Natural killer cell (primary cell): ENCODE results near the gene RBMS3. TPM values are rescaled to one million over a fixed set of nuclear protein-coding genes. Genes with fewer than 3 reads are reported as not detected.

ENCODE experiments used
- ATAC-seq, 3 donors: fragments of 150-1000 bp in 2 of 3; fragments of 200-7000 bp in 1 of 3; cut with Tn5 transposase; 1 replicate in 1 of 3; 2 replicates in 2 of 3; pipeline ENCODE4 v1.10.0; 2021; ENCODE audit warnings: mild to moderate bottlenecking in 2 of 3, moderate library complexity in 2 of 3
- DNase-seq, 2 donors: peaks; one replicate each; pipeline versions ENCODE4 v3.0.0 to v3.0.0-alpha.2; 2013 to 2021; ENCODE audit warnings: mixed read lengths in 1 of 2
- H3K27ac ChIP-seq: one replicate; pipeline ENCODE4 v1.5.1; 2013; ENCODE audit warnings: mild to moderate bottlenecking, low read length
- H3K27me3 ChIP-seq: one replicate; pipeline ENCODE4 v1.6.1; 2013; ENCODE audit warnings: low read length; ENCODE audit not compliant: control insufficient read depth, insufficient read depth
- H3K36me3 ChIP-seq: one replicate; pipeline ENCODE4 v1.6.1; 2013; ENCODE audit warnings: low read length; ENCODE audit not compliant: control insufficient read depth, insufficient read depth
- H3K4me1 ChIP-seq: one replicate; pipeline ENCODE4 v1.6.1; 2013; ENCODE audit warnings: low read length; ENCODE audit not compliant: control insufficient read depth, insufficient read depth
- H3K4me3 ChIP-seq: one replicate; pipeline ENCODE4 v1.5.1; 2013; ENCODE audit warnings: low read length
- H3K9me3 ChIP-seq: one replicate; pipeline ENCODE4 v1.6.1; 2013; ENCODE audit warnings: low read length; ENCODE audit not compliant: control insufficient read depth, insufficient read depth
- H3K27ac Mint-ChIP-seq, 2 donors: one replicate each; pipeline ENCODE4 v1.8.0; 2022; ENCODE audit warnings: mild to moderate bottlenecking in 2 of 2, mixed read lengths in 2 of 2, moderate library complexity in 1 of 2
- H3K27me3 Mint-ChIP-seq, 2 donors: one replicate each; pipeline ENCODE4 v1.8.0; 2022; ENCODE audit warnings: low read depth in 2 of 2, mixed read lengths in 2 of 2
- H3K36me3 Mint-ChIP-seq: one replicate; pipeline ENCODE4 v1.8.0; 2022; ENCODE audit warnings: mixed read lengths
- H3K4me1 Mint-ChIP-seq, 2 donors: one replicate each; pipeline ENCODE4 v1.8.0; 2022; ENCODE audit warnings: mixed read lengths in 2 of 2
- H3K4me3 Mint-ChIP-seq: one replicate; pipeline ENCODE4 v1.8.0; 2022; ENCODE audit warnings: mild to moderate bottlenecking, moderate library complexity, mixed read lengths
- H3K9me3 Mint-ChIP-seq, 2 donors: one replicate each; pipeline ENCODE4 v1.8.0; 2022; ENCODE audit warnings: mixed read lengths in 2 of 2
- CTCF ChIP-seq: fragments of 200-600 bp; IDR thresholded peaks from one replicate; pipeline ENCODE4 v1.8.0; 2022; ENCODE audit warnings: antibody characterized with exemption
- WGBS: methylation state at CpG from one replicate; pipeline ENCODE4 v1.1.7; 2013; ENCODE audit warnings: missing lambda C conversion rate; ENCODE audit not compliant: insufficient coverage; 5-methylcytosine and 5-hydroxymethylcytosine counted together
- intact Hi-C: fragments of 100-400 bp; cut with micrococcal nuclease; formaldehyde crosslinking; loops from one replicate; pipeline ENCODE4 v1.14.2; 2022
- total RNA-seq, 4 donors: library from RNA; stranded (reverse); fragments of 120-200 nt in 1 of 4; gene quantifications; one replicate each; pipeline versions ENCODE4 v1.2.3 to v1.2.4, GENCODE V29; 2013 to 2022

Gene RBMS3
- total RNA-seq, 3 donors from 2014 or later (not counting 1 experiment from before 2014, with no cell fraction given), result 0.16 TPM; not detected in 2

- H3K27ac ChIP-seq, result no peak overlapping the region
- Mint-ChIP-seq H3K9me3 (peaks cover 9 to 15% of the 10 kb centered on the region in 2 donors), H3K4me1 (no peaks in the 10 kb centered on the region), H3K36me3 (no peaks in the 10 kb centered on the region), H3K4me3 (no peak overlapping the region), H3K27me3 (no peaks in the 10 kb centered on the region), H3K27ac (no peak overlapping the region)
- H3K4me3 ChIP-seq, result no peak overlapping the region
- H3K9me3 ChIP-seq, result no peaks in the 10 kb centered on the region
- H3K36me3 ChIP-seq, result no peaks in the 10 kb centered on the region
- DNase-seq, result no peak
- no peaks in the 10 kb centered on the region for H3K27me3 ChIP-seq
- WGBS, result no CpG with 5 or more reads among the region's 1 CpG
- TF ChIP-seq CTCF, result no peak
- no peak for ATAC-seq
- H3K4me1 ChIP-seq, result no peaks in the 10 kb centered on the region
- intact Hi-C loops, result no loop called here
Measured at GRCh38 chr3:29612536-29612935, 331.7 kb downstream of the RBMS3 start.

GRCh38 chr3:29614954-29615353 lies 334.1 kb downstream of the RBMS3 start:
- WGBS, result 100% methylated on average over 1 of the region's 1 CpG
- Histone ChIP-seq H3K27me3 (no peaks in the 10 kb centered on the region), H3K36me3 (no peaks in the 10 kb centered on the region), H3K27ac (no peak overlapping the region), H3K9me3 (no peaks in the 10 kb centered on the region), H3K4me1 (no peaks in the 10 kb centered on the region), H3K4me3 (no peak overlapping the region)
- no peaks in the 10 kb centered on the region for H3K4me1 Mint-ChIP-seq
- H3K4me3 Mint-ChIP-seq, result no peak overlapping the region
- H3K36me3 Mint-ChIP-seq, result no peaks in the 10 kb centered on the region
- no peak for TF ChIP-seq CTCF
- intact Hi-C loops, result no loop called here
- DNase-seq (no peak), ATAC-seq (no peak)
- H3K9me3 Mint-ChIP-seq, result peaks cover 13 to 15% of the 10 kb centered on the region in 2 donors
- H3K27me3 Mint-ChIP-seq, result no peaks in the 10 kb centered on the region
- H3K27ac Mint-ChIP-seq, result no peak overlapping the region

GRCh38 chr3:29618395-29619282 lies 337.8 kb downstream of the RBMS3 start:
- Mint-ChIP-seq H3K27ac (no peak overlapping the region), H3K4me1 (no peaks in the 10 kb centered on the region), H3K36me3 (no peaks in the 10 kb centered on the region), H3K27me3 (no peaks in the 10 kb centered on the region), H3K4me3 (no peak overlapping the region), H3K9me3 (peaks cover 12 to 13% of the 10 kb centered on the region in 2 donors)
- Histone ChIP-seq H3K4me3 (no peak overlapping the region), H3K9me3 (no peaks in the 10 kb centered on the region), H3K4me1 (no peaks in the 10 kb centered on the region), H3K36me3 (no peaks in the 10 kb centered on the region), H3K27ac (no peak overlapping the region), H3K27me3 (no peaks in the 10 kb centered on the region)
- ATAC-seq, result no peak
- intact Hi-C loops, result no loop called here
- no peak for TF ChIP-seq CTCF
- no peak for DNase-seq
- WGBS, result 60% methylated on average over 7 of the region's 10 CpGs
